Measurements from ENCODE around the gene MAP3K14.
A peak's percentile ranks its signal among the peaks of the same experiment; 100 is the strongest.

The MAP3K14 gene

DNA sequence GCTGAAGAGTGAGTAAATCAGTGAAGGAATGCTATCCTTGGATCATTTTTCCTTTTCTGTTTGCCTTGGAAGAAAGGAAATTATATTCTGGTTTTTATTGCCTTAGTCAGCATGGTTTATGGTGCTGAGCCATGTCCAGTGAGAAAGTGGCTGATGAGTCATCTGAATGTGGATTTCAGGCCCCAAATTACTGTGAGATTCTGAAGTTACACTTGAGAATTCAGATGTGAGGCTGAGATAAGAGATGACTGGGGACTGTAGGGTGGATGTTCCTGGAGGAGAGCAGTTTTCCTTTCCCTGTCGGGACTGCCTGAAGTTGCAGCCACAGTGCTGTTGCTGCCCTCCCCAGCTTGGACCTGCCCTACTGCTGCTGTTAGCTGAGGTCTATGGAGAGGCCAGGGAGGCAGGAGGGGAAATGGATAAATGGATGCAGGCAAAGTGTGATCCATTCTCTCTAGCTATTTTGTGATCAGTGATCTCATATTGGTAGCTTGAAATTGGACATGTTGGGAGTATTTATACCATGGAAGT is 4.2 kb upstream of the MAP3K14 start:
- no peak for TF ChIP-seq FOXP2 (optimal IDR thresholded peaks at IDR 0.05; ENCODE audit: borderline replicate concordance, extremely low read depth, extremely low read length, insufficient read depth)
- TF ChIP-seq, protein P1, sequence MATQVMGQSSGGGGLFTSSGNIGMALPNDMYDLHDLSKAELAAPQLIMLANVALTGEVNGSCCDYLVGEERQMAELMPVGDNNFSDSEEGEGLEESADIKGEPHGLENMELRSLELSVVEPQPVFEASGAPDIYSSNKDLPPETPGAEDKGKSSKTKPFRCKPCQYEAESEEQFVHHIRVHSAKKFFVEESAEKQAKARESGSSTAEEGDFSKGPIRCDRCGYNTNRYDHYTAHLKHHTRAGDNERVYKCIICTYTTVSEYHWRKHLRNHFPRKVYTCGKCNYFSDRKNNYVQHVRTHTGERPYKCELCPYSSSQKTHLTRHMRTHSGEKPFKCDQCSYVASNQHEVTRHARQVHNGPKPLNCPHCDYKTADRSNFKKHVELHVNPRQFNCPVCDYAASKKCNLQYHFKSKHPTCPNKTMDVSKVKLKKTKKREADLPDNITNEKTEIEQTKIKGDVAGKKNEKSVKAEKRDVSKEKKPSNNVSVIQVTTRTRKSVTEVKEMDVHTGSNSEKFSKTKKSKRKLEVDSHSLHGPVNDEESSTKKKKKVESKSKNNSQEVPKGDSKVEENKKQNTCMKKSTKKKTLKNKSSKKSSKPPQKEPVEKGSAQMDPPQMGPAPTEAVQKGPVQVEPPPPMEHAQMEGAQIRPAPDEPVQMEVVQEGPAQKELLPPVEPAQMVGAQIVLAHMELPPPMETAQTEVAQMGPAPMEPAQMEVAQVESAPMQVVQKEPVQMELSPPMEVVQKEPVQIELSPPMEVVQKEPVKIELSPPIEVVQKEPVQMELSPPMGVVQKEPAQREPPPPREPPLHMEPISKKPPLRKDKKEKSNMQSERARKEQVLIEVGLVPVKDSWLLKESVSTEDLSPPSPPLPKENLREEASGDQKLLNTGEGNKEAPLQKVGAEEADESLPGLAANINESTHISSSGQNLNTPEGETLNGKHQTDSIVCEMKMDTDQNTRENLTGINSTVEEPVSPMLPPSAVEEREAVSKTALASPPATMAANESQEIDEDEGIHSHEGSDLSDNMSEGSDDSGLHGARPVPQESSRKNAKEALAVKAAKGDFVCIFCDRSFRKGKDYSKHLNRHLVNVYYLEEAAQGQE (IDR thresholded peaks at IDR 0.05; ENCODE audit: insufficient read depth in 1 of 2, low read depth in 2 of 2, low read length in 2 of 2): peak in 1 of 2 experiments; percentile 34; a peak in 1 of 4 replicates
- no peak for TF ChIP-seq TAF1 (IDR thresholded peaks at IDR 0.05; ENCODE audit: borderline replicate concordance, insufficient read depth, low read length)
- no peak for TF ChIP-seq SIN3A (IDR thresholded peaks at IDR 0.05; ENCODE audit: borderline replicate concordance, insufficient read depth, low read length)
- no peak for TF ChIP-seq POLR2AphosphoS5 (IDR thresholded peaks at IDR 0.05; ENCODE audit: low read depth, low read length)

GRCh38 chr17:45320349-45320930 is 3.6 kb upstream of the MAP3K14 start:
- TF ChIP-seq, protein P1 (IDR thresholded peaks at IDR 0.05; ENCODE audit: insufficient read depth in 1 of 2, low read depth in 2 of 2, low read length in 2 of 2): no peak
- no peak for TF ChIP-seq POLR2AphosphoS5 (IDR thresholded peaks at IDR 0.05; ENCODE audit: low read depth, low read length)

DNA sequence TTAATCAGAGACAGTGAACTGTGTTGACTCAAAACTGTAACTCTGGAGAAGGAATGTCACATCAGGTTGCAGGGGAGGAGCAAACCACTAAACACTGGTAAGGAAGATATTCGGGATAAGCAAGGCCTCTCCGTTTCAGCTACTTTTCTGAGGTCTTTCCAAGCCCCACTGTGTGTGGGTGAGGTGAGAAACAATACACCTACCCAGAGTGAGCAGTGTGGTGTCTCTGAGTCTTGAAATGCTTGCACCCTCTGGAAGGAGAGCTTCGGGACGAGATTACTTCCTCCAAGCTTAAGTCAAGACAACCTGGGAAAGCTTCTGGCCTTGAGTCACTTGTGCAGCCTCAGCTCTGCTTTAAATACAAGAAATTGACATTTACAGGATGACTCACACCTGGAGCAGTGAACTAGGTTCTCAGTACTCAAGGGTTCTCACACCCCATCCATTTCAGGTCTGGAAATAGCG is 2.5 kb upstream of the MAP3K14 start:
- TF ChIP-seq, protein P1 (IDR thresholded peaks at IDR 0.05; ENCODE audit: insufficient read depth in 1 of 2, low read depth in 2 of 2, low read length in 2 of 2): no peak
- no peak for TF ChIP-seq POLR2AphosphoS5 (IDR thresholded peaks at IDR 0.05; ENCODE audit: low read depth, low read length)
- no peak for TF ChIP-seq SIN3A (IDR thresholded peaks at IDR 0.05; ENCODE audit: borderline replicate concordance, insufficient read depth, low read length)
- TF ChIP-seq FOXP2 (optimal IDR thresholded peaks at IDR 0.05; ENCODE audit: borderline replicate concordance, extremely low read depth, extremely low read length, insufficient read depth): no peak
- TF ChIP-seq TAF1 (IDR thresholded peaks at IDR 0.05; ENCODE audit: borderline replicate concordance, insufficient read depth, low read length): no peak

GRCh38 chr17:45318561-45319230 is 1.9 kb upstream of the MAP3K14 start:
- no peak for TF ChIP-seq FOXP2 (optimal IDR thresholded peaks at IDR 0.05; ENCODE audit: borderline replicate concordance, extremely low read depth, extremely low read length, insufficient read depth)
- no peak for TF ChIP-seq POLR2AphosphoS5 (IDR thresholded peaks at IDR 0.05; ENCODE audit: low read depth, low read length)
- no peak for TF ChIP-seq TAF1 (IDR thresholded peaks at IDR 0.05; ENCODE audit: borderline replicate concordance, insufficient read depth, low read length)
- TF ChIP-seq SIN3A (IDR thresholded peaks at IDR 0.05; ENCODE audit: borderline replicate concordance, insufficient read depth, low read length): no peak

- TF ChIP-seq POLR2AphosphoS5 (IDR thresholded peaks at IDR 0.05; ENCODE audit: low read depth, low read length) (peak; percentile 53; the same call in 1 of the 2 replicates), SIN3A (IDR thresholded peaks at IDR 0.05; ENCODE audit: borderline replicate concordance, insufficient read depth, low read length) (peak; percentile 91), TAF1 (IDR thresholded peaks at IDR 0.05; ENCODE audit: borderline replicate concordance, insufficient read depth, low read length) (no peak), FOXP2 (optimal IDR thresholded peaks at IDR 0.05; ENCODE audit: borderline replicate concordance, extremely low read depth, extremely low read length, insufficient read depth) (peak; percentile 63)
Measured at GRCh38 chr17:45317111-45317928, 500 bp upstream of the MAP3K14 start.

Data from PFSK-1 (cell line).